Sigmoid colon (tissue), 4 donors: ENCODE data around the gene AGBL1.

Experiments
- POLR2AphosphoS5 ChIP-seq, 4 donors: sonication (generic); formaldehyde crosslinking; IDR thresholded peaks; one replicate each; pipeline ENCODE4 v1.6.1; 2017; ENCODE audit warnings: antibody characterized with exemption in 4 of 4
- TF ChIP-seq, protein P1 (sequence below), 4 experiments: fragments of 450-650 bp in 3 of 4; fragments of 200-600 bp in 1 of 4; IDR thresholded peaks; one replicate each; pipeline ENCODE4 v1.5.1; 2016 to 2019; ENCODE audit warnings: antibody characterized with exemption in 4 of 4, mild to moderate bottlenecking in 3 of 4, moderate library complexity in 2 of 4

DNA sequence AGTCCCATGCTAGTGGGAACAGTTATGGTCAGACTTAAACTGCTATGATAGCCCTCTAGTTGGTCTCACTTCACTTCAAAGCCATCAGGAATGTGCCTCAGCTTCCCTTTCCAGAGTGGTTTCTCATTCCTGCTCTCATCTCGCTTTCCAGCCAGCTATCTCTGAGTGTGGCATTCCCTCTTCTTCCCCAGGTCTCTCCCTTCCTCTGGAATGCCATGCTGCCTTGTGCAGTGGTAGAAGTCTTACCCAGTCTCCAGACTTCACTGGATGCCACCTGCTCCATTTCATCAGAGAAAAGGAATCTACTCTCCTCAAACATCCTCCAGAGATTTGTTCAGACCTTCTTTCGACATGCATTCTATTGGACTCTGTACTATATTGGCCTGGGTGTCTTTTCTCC is 83.0 kb downstream of the AGBL1 start:
- TF ChIP-seq, protein P1, sequence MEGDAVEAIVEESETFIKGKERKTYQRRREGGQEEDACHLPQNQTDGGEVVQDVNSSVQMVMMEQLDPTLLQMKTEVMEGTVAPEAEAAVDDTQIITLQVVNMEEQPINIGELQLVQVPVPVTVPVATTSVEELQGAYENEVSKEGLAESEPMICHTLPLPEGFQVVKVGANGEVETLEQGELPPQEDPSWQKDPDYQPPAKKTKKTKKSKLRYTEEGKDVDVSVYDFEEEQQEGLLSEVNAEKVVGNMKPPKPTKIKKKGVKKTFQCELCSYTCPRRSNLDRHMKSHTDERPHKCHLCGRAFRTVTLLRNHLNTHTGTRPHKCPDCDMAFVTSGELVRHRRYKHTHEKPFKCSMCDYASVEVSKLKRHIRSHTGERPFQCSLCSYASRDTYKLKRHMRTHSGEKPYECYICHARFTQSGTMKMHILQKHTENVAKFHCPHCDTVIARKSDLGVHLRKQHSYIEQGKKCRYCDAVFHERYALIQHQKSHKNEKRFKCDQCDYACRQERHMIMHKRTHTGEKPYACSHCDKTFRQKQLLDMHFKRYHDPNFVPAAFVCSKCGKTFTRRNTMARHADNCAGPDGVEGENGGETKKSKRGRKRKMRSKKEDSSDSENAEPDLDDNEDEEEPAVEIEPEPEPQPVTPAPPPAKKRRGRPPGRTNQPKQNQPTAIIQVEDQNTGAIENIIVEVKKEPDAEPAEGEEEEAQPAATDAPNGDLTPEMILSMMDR (IDR thresholded peaks at IDR 0.05) = no peak
- TF ChIP-seq POLR2AphosphoS5 (IDR thresholded peaks at IDR 0.05) = no peak
